GM18498 (cell line): ENCODE measurements around the gene SLC26A4.
A peak's percentile ranks its signal among the peaks of the same experiment; 100 is the strongest.

ENCODE experiments used
- ATAC-seq: cut with Tn5 transposase; IDR thresholded peaks from one replicate; pipeline ENCODE4 v1.9.1; 2021; ENCODE audit warnings: mild to moderate bottlenecking, moderate library complexity; ENCODE audit not compliant: unreplicated experiment

The SLC26A4 gene

DNA sequence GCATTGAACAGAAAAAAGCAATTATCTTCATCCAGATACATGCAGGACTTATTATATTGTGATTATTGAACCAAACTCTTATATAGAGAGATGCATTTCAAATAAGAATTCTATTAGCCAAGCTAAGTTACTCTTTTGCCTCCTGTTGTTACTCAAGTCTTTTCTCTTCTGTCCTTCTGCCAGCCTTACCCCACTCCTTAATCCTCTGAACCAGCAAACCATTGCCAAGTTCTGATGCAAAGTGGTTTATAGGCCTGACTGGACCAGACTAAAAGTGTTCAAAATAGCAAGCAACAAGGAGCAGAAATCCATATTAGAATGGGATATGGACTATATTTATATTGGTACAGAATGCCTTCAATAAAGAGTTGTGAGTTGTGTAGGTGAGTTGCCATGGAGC is 2.2 kb upstream of the SLC26A4 start:
- ATAC-seq, result no peak

DNA sequence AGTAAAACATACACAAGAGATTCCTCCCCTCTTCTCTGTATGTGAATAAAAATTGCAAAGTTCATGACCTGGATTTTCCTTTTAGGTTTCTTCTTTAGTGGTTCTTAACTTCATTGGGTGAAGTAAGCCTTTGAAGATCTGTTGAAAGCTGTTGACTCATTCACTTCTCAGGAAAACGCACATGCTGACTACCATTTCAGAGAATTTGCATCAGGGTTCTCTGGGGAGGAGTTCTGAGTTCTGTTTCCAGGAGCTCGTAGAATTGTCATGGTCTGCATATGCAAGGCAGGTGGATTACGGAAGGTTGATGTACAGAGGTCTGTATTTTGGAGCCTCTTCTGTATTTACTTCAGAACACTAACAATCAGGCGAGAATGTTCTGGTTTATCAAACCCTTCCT is 962 bp upstream of the SLC26A4 start:
- no peak for ATAC-seq

DNA sequence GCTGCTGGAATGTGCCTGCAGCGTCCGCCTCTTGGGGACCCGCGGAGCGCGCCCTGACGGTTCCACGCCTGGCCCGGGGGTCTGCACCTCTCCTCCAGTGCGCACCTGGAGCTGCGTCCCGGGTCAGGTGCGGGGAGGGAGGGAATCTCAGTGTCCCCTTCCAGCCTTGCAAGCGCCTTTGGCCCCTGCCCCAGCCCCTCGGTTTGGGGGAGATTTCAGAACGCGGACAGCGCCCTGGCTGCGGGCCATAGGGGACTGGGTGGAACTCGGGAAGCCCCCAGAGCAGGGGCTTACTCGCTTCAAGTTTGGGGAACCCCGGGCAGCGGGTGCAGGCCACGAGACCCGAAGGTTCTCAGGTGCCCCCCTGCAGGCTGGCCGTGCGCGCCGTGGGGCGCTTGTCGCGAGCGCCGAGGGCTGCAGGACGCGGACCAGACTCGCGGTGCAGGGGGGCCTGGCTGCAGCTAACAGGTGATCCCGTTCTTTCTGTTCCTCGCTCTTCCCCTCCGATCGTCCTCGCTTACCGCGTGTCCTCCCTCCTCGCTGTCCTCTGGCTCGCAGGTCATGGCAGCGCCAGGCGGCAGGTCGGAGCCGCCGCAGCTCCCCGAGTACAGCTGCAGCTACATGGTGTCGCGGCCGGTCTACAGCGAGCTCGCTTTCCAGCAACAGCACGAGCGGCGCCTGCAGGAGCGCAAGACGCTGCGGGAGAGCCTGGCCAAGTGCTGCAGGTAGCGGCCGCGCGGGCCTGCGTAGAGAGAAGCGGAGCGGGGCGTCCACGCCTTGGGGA is 645 bp downstream of the SLC26A4 start:
- peak; percentile 62 for ATAC-seq

DNA sequence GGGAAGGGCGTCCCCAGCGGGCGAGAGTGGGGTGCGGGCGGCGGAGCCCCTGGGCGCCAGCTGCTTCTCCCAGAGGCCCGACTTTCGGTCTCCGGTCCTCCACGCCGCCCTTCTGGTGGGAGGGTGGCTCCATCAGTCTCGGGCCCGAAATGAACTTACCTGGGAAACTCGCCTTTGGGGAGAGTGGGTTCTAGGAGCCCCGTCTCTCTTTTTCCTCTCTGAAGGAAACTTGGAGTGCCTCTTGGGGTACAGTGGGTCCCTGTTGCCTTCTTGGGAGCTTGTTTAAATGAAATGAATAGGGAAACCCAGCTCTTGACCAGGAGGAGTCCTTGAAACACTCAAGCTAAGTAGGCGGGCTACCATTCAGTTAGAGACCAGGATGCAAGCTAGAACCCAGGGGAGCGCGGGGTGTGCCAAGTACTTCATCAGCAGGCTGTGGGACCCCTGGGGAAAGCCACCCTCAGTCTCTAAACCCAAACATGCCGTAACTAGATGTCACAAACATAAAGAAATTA is 1.3 kb downstream of the SLC26A4 start:
- ATAC-seq, result no peak

DNA sequence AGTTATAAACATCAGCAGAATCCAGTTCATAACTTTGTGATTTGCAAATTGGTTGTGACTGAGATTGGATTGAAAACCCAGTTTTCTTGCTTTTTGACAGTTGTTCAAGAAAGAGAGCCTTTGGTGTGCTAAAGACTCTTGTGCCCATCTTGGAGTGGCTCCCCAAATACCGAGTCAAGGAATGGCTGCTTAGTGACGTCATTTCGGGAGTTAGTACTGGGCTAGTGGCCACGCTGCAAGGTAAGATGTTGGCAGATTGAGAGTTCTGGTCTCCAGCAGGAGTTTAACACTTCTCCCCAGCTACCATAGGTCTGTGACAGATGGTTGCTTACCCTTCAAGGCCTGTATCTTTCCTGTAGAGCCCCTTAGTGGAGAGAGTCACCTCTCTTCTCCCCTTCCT is 2.6 kb downstream of the SLC26A4 start:
- ATAC-seq, result no peak

DNA sequence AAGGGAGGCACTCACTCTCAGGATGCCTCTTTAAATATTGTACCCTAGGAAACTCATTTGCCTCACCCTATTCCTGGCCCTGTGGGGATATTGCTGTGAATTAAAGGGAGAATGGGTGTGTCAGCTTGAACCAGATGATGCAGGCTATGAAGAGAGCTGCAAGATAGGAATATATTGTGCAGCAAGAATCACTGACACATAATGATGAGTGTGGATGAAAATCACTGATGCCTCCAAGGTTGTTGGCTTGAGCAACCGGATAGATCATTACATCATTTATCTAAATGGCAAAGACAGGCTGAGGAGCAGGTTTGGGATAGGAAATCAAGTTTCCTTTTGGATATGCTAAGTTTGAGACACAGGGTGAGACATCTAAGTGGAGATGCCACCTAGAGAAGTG is 6.2 kb downstream of the SLC26A4 start:
- ATAC-seq, result no peak

DNA sequence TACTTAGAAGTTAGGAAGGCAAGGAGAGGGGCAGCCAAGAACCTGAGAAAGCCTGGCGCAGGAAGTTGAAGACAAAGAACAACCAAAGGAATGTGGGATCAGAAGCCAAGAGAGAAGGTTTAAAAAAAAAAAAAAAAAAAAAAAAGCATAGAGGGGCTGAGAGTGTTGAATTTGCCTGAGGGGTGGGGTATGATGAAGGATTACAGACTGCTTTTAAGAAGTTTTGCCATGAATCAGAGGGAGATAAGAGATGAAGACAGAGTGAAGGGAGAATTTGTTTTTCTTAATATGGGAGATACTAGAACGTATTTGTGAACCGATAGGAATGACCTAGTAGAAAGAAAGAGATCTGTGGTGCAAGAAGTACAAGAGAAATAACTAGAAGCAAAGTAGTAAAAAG is 6.7 kb downstream of the SLC26A4 start:
- ATAC-seq, result no peak

DNA sequence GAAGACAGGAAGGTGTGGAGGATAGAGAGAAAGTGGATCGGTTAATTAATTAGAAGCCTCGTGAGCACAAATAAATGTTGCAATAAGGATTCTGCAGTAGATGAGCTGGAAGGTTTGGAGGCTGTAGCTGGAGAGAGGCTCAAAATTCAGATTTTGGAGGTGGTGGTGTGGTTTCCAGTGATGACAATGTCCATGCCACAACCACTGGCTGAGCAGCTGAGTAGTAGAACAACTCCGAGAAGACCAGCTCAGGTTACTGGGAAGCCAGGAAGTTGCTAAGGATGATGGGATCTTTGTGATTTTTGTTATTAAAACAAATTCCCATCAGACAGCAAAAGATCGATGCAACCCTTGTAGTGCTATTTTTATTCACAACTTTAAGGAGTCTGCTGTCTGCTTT is 7.7 kb downstream of the SLC26A4 start:
- no peak for ATAC-seq

DNA sequence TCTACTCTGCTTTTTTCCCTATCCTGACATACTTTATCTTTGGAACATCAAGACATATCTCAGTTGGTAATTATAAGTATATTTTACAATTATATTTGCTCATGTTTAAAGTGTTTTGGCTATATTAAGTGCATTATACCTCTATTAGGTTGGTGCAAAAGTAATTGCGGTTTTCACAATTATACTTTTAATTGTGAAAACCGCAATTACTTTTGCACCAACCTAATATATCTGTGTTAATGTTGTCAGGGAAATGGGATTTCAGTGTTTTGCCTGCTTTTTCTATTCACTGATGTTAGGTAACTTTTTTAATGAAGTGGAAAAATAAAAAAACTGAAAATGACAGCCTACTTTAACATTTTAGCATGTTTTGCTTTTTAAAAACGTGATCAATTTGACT is 11.6 kb downstream of the SLC26A4 start:
- ATAC-seq, result no peak

DNA sequence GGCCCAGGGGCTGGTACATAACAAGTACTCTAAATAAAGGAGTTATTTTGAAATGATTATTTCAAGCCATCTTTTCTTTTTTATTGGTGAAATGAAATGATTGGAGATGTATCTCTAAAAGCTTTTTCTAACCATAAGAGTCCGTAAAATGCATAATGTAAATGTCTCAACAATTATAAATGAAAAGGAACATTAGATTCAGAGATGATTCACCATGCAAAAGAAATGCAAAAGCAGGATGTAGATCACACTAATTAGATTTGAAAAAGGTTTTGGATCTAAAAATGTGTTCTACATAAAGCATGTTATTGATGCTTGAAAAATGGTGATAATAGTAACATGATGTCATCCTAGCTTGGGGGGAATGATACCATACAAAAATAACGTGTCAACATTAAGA is 15.6 kb downstream of the SLC26A4 start:
- ATAC-seq, result no peak

DNA sequence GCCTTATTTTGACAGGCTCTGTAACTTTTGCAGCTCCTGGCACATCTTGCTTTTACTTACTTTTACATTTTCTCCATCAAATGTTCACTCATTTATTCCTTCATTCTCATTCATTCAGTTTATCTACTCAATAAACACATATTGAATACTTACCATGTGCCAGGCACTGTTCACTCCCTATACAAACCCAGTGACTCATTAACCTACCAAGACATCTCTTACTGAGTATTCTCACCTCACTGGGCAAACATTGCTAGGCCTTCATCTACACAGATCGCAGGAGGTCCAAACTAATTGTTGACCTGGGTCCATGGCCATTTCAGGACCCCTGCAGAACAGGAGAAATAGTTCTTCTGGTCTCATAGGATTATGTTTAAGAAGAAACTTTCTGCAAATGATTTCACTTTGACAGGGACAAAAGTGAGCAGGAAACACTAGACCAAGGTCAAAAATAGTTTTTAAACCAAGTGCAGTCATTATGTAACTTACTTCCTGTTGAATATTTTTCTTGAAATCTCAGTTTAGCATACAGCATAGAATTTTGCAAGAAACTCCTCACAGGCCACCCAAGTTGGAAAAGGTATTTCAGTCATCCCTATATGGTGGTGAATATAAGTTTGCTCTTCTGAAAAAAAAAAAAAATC is 17.6 kb downstream of the SLC26A4 start:
- ATAC-seq, result no peak

DNA sequence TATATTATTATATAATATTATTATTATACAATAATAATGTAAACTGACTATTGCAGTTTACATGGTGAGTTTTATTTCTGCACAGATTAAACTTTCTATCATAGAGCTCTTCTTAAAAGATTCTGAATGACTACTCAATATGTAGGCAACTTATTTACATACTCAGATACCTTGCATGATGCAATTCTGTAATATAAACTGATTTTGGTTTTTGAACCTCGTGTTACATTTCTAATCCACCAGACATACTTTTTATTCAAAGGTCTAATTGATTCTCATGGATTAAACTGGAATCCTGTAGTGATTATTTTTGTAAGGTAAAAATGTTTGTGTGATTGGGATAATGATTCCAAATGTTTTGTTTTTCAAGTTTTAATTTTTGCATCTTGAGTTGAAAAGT is 19.9 kb downstream of the SLC26A4 start:
- no peak for ATAC-seq

DNA sequence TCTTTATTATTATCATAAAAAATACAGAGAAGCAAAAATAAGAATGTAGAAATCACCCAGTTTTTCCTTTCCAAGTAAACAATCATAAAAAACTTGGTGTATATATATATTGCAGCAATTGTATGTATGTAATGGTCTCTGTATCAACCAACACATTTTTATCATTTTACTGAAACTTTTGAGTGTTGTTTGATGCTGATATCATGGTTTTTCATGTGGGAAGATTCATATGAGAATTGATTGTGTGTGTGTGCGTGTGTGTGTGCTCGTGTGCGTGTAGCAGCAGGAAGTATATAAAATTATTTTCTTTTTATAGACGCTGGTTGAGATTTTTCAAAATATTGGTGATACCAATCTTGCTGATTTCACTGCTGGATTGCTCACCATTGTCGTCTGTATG is 22.3 kb downstream of the SLC26A4 start:
- no peak for ATAC-seq

DNA sequence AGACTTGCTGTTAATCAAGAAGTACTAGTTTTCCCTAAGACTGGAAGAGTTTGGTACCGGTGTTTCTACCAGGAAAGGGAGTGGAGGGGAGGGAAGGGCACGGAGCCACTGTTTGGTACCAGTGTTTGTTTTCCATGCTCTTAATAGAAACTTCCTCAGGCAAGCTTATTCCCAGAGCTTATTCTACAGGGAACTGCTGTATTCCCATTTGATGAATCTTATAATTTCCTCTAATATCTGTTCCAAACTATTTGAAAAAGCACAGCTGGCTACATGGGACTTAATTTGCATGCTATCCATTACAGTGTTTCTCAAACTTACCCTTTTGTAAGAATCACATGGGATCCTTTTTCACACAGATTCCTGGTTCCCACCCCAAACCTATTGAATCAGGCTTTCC is 23.7 kb downstream of the SLC26A4 start:
- no peak for ATAC-seq

DNA sequence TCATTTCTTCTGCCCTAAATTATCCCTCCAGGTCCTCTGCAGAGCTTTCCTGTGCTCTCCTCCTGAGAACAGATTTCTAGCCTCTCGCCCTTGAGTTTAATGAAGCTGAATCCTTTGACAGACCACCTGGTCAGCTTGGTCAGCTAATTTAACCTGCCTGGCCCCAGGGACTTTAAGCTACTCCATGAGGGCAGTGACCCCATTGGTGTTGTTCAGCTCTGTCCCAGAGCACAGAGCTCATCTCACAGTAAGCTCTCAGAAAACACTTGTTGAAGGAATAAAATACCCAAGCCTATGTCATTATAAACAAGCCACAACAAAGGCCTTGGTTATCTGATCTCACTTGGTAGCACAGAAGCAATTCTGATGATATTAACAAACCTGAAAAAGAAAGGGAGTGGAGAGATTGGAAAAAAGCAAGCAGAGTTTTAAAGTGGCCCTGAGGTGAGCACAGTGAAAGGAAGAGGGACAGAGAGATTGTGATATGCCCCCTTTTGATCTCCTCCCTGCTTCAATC is 24.4 kb downstream of the SLC26A4 start:
- no peak for ATAC-seq

DNA sequence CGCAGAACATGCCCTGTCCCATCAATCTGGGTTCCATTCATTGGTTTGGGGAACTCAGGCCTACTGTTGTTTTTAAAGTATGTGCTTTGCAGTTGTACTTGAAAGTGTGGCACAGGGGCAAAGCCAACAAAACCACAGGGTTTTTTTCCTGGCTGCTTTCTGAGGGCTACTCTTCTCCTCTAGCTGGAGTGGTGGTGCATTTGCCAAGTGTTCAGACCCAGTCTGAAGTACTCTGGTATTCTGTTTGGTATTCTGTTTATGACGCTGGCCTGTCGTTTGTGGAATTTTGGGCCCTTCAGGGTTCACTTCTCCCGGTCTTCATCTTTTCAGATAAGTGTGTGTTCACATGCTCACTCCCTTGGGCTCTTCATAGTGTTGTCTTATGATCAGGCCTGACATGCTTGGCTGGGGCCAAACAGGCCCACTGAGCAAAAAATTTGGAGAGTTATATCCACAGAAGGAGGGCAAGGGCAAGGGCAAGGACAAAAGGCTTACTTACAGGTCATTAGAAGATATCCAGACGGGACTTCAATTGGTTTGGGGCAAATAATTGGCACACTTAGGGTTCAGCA is 26.3 kb downstream of the SLC26A4 start:
- ATAC-seq, result no peak

DNA sequence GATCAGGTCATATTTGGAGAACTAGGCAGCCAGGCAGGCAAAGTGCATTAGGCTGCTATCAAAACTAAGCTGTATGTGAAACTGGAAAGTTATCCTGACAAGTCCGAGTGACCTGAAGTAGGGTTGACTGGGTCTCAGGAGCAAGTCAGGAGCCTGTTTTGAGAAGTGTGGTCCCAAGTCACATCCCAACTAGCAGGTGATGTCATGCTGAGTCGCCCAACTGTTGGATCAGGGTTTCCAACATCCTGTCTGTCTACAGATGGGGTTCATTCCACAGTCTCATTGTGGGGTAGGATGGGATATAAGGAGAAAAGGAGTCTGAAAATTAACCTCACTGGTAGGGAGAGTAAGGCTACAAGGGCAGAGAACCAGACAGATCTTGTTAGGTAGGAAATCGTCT is 27.0 kb downstream of the SLC26A4 start:
- no peak for ATAC-seq

DNA sequence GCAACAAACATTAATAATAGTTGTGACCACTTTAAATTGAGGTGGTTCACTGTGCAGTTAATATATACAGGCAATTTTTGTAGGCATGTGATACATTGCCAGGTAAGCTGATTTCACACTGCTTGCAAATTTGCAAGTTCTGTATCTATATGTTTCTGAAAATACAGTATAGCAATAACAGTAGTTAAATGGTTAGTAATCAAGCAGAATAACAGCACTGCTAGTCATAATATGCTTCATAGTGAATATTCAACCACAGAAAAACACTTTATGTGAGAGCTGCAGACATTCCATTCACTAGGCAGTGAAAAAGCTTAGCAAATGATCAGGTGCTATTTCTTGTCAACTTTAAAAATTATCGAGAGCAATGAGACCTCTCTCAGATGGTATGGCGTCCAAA is 28.9 kb downstream of the SLC26A4 start:
- ATAC-seq, result no peak

DNA sequence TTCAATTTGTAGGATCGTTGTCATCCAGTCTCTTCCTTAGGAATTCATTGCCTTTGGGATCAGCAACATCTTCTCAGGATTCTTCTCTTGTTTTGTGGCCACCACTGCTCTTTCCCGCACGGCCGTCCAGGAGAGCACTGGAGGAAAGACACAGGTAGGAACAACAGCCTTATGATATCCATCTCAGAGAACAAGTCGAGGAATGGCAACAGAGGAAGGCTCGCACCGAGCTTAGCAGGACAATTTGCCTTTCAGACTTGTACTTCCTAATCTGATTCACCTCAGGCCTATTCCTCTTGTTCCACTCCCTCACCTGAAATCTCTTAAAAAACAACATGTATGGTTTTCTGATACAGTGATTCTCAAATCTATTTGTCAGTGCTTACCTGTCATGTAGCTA is 29.5 kb downstream of the SLC26A4 start:
- no peak for ATAC-seq

DNA sequence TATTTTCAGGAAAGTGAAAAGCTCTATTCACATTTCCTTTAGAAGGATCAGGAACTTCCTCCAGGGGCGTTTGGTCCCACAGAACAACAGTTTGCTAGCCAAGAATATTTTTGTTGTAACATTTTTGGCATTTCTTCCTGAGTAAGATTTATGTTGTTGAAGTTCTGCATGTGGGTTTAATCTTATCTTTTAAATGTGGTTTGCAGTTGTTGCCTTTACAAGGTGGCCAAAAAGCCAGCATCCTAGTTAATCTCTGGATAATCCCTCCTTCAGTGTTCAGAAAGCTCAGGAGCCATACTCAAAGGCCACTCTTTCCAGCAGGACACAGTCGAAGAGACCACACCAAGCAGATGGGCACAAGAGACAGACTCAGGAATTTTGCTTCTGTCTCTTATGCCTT is 30.0 kb downstream of the SLC26A4 start:
- ATAC-seq, result no peak

DNA sequence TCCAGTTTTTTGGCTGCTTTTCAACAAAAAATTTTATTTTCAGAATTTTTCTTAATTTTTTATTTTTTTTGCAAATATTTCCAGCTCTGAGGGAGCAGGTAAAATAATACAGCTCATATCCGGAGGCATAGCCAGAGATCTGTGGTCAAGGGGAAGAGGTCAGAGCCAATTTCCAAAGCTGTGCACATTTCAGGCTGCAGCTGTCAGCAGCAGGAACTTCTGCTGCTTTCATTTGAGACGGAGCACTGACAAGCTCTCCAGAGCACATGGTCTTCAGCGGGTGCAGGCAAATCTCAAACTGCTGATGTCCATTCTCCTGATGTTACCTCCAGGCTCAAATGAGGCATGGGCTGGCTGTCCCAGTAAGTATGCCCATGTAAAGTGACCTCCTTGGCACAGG is 31.1 kb downstream of the SLC26A4 start:
- ATAC-seq, result no peak

DNA sequence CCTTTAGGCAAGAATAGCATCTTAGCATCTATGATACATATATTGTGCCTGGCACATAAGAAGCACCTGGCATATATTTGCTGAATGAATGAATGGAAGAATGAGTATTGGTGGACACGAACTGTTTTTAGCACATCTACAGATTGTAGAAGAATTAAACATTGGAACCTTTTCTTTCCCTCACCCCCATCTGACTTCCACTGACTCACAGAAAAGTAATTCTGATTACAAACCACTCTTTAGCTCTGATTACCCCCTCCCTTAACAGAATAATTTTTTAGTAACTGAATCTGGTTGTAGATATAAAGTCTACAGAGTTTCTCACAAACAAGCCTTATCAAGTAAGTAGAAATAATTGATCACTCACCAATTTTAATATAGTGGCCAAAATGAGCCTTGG is 31.9 kb downstream of the SLC26A4 start:
- no peak for ATAC-seq
